Stimulated activated effector memory CD8-positive, alpha-beta T cell treated with anti-CD3 and anti-CD28 coated beads, Interleukin-12 subunit alpha, Interleukin-12 subunit beta, amount 100 ng/mL, for 72 hours (primary cell): ENCODE results near the gene EPC2.

Experiments used
- ATAC-seq: fragments of 150-1000 bp; cut with Tn5 transposase; 2 replicates; pipeline ENCODE4 v1.10.0; 2021
- DNase-seq, 2 donors: peaks; one replicate each; pipeline ENCODE4 v3.0.0; 2021 to 2022; ENCODE audit warnings: low spot score in 2 of 2
- H3K27ac Mint-ChIP-seq: one replicate; pipeline ENCODE4 v1.8.0; 2022; ENCODE audit warnings: mild to moderate bottlenecking, mixed read lengths
- H3K36me3 Mint-ChIP-seq: one replicate; pipeline ENCODE4 v1.8.0; 2022; ENCODE audit warnings: mild to moderate bottlenecking, mixed read lengths
- H3K4me1 Mint-ChIP-seq: one replicate; pipeline ENCODE4 v1.8.0; 2022; ENCODE audit warnings: mixed read lengths
- H3K4me3 Mint-ChIP-seq: one replicate; pipeline ENCODE4 v1.8.0; 2022; ENCODE audit warnings: mild to moderate bottlenecking, mixed read lengths
- H3K9me3 Mint-ChIP-seq: one replicate; pipeline ENCODE4 v1.8.0; 2022; ENCODE audit warnings: mixed read lengths

Gene EPC2

GRCh38 chr2:148819019-148819585, 174.6 kb downstream of the EPC2 start:
- H3K4me1 Mint-ChIP-seq, result peaks cover 24% of the 10 kb centered on the region
- H3K27ac Mint-ChIP-seq, result no peak overlapping the region
- no peak for DNase-seq
- H3K4me3 Mint-ChIP-seq, result no peak overlapping the region
- no peaks in the 10 kb centered on the region for H3K9me3 Mint-ChIP-seq
- H3K36me3 Mint-ChIP-seq, result peaks cover under 1% of the 10 kb centered on the region
- ATAC-seq, result no peak

DNA sequence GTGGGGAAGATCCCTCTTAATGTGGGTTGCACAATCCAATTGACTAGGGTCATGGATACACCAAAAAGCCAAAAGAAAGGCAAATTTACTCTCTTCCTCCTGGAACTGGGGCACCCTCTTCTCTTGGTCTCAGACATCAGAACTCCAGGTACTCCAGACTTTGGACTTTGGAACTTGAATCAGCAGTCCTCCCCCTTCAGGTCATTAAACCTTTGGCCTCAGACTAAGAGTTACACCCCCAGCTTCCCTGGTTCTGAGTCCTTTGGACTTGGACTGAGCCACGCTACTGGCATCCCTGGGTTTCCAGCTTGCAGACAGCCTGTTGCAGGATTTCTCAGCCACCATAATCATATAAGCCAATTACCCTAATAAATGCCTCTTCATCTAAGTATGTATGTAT, 179.6 kb downstream of the EPC2 start:
- Mint-ChIP-seq H3K4me1 (no peaks in the 10 kb centered on the region), H3K9me3 (no peaks in the 10 kb centered on the region), H3K36me3 (no peaks in the 10 kb centered on the region), H3K4me3 (no peak overlapping the region), H3K27ac (no peak overlapping the region)
- ATAC-seq, result no peak
- DNase-seq, result no peak

- Mint-ChIP-seq H3K4me1 (no peaks in the 10 kb centered on the region), H3K36me3 (no peaks in the 10 kb centered on the region), H3K27ac (no peak overlapping the region), H3K4me3 (no peak overlapping the region), H3K9me3 (no peaks in the 10 kb centered on the region)
- ATAC-seq, result no peak
- DNase-seq, result no peak
These were observed 182.2 kb downstream of the EPC2 start for GRCh38 chr2:148826791-148827190.

DNA sequence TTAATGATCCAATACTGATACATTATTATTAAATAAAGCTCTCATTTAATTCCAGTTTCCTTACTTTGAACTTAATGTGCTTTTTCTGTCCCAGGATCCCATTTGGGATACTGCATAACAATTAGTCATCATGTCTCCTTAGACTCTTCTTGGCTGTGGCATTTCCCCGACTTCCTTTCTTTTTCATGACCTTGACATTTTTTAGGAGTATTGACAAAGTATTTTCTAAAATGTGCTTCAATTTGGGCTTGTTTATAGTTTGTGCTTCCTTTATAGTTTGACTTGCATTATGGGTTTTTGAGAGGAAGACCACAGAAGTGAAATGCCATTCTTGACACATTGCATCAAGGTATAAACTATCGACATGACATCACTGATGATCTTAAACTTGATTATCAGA, 184.4 kb downstream of the EPC2 start:
- Mint-ChIP-seq H3K27ac (no peak overlapping the region), H3K36me3 (no peaks in the 10 kb centered on the region), H3K4me1 (no peaks in the 10 kb centered on the region), H3K9me3 (no peaks in the 10 kb centered on the region), H3K4me3 (no peak overlapping the region)
- ATAC-seq, result no peak
- DNase-seq, result no peak

- Mint-ChIP-seq H3K4me1 (no peaks in the 10 kb centered on the region), H3K4me3 (no peak overlapping the region), H3K9me3 (no peaks in the 10 kb centered on the region), H3K36me3 (no peaks in the 10 kb centered on the region), H3K27ac (no peak overlapping the region)
- DNase-seq (no peak), ATAC-seq (no peak)
These were observed 185.1 kb downstream of the EPC2 start for GRCh38 chr2:148829618-148830017.

- Mint-ChIP-seq H3K9me3 (no peaks in the 10 kb centered on the region), H3K4me3 (no peak overlapping the region), H3K4me1 (no peaks in the 10 kb centered on the region), H3K36me3 (no peaks in the 10 kb centered on the region), H3K27ac (no peak overlapping the region)
- ATAC-seq, result no peak
- DNase-seq, result no peak
These were observed 188.1 kb downstream of the EPC2 start for GRCh38 chr2:148832637-148833036.
